Measurements from ENCODE around the gene BCAS3. TPM values are rescaled to one million over a fixed set of nuclear protein-coding genes. Genes with fewer than 3 reads are reported as not detected.

BCAS3 gene
- total RNA-seq, 1 donor from 2014 or later, result 9.5 TPM

- Mint-ChIP-seq H3K36me3 (ENCODE audit: low read depth) (no peaks in the 10 kb centered on the region), H3K4me3 (peak overlapping the region; percentile 70), H3K27me3 (no peaks in the 10 kb centered on the region), H3K27ac (peak overlapping the region; percentile 75), H3K9me3 (peaks cover 7% of the 10 kb centered on the region), H3K4me1 (peaks cover 54% of the 10 kb centered on the region)
- DNase-seq, result peak; percentile 59
- intact Hi-C loops (cut with micrococcal nuclease), result loop anchor here (1.0 to 5.0 kb wide), 2 partner anchors 61 to 82 kb away; no protein-coding TSS in a partner anchor
These were observed 543.5 kb downstream of the BCAS3 start for GRCh38 chr17:61221181-61221580.

GRCh38 chr17:61221597-61222471, 544.2 kb downstream of the BCAS3 start:
- intact Hi-C loops (cut with micrococcal nuclease), result loop anchor here (1.0 to 5.0 kb wide), 3 partner anchors 17 to 83 kb away; no protein-coding TSS in a partner anchor
- H3K9me3 Mint-ChIP-seq, result peaks cover 7% of the 10 kb centered on the region
- peak; percentile 82 for DNase-seq
- H3K4me1 Mint-ChIP-seq, result peaks cover 54% of the 10 kb centered on the region
- peak overlapping the region; percentile 75 for H3K27ac Mint-ChIP-seq
- no peaks in the 10 kb centered on the region for H3K36me3 Mint-ChIP-seq (ENCODE audit: low read depth)
- H3K4me3 Mint-ChIP-seq, result peak overlapping the region; percentile 70
- H3K27me3 Mint-ChIP-seq, result no peaks in the 10 kb centered on the region

GRCh38 chr17:61223725-61224124, 546.1 kb downstream of the BCAS3 start:
- Mint-ChIP-seq H3K9me3 (peaks cover 7% of the 10 kb centered on the region), H3K4me1 (peaks cover 44% of the 10 kb centered on the region), H3K27ac (peak overlapping the region; percentile 47), H3K4me3 (peak overlapping the region; percentile 59), H3K27me3 (no peaks in the 10 kb centered on the region), H3K36me3 (ENCODE audit: low read depth) (no peaks in the 10 kb centered on the region)
- no peak for DNase-seq
- intact Hi-C loops (cut with micrococcal nuclease), result loop anchor here (5.0 kb wide), 1 partner anchor 59 kb away; no protein-coding TSS in a partner anchor

GRCh38 chr17:61225178-61225882, 547.7 kb downstream of the BCAS3 start:
- Mint-ChIP-seq H3K4me3 (no peak overlapping the region), H3K27me3 (no peaks in the 10 kb centered on the region)

DNA sequence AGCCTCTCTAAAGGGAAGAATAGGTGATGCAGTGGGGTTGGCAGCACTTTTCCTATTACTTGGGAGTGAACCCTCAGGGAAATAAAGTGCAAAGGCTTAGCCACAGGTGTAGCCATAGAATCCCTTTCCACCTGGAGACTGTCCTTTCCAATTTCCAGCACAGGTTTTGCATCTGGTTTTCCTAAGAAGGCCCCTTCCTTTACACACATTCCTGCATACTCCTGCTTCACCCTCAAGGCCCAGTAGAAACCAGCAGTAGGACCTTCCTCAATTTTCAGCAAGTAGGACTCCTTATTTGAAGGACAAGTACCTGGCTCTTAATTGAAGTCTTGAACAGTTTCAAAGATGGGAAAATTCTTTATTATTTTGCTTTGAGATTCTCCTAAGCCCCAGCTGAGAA, 550.2 kb downstream of the BCAS3 start:
- Mint-ChIP-seq H3K36me3 (ENCODE audit: low read depth) (no peaks in the 10 kb centered on the region), H3K4me1 (peaks cover 10% of the 10 kb centered on the region), H3K9me3 (peaks cover 7% of the 10 kb centered on the region), H3K27me3 (no peaks in the 10 kb centered on the region), H3K4me3 (no peak overlapping the region), H3K27ac (no peak overlapping the region)
- DNase-seq, result no peak
- intact Hi-C loops (cut with micrococcal nuclease), result no loop called here

More at GRCh38 chr17:61225178-61225882, 547.7 kb downstream of the BCAS3 start:
- peaks cover 33% of the 10 kb centered on the region for H3K4me1 Mint-ChIP-seq
- peaks cover 7% of the 10 kb centered on the region for H3K9me3 Mint-ChIP-seq
- intact Hi-C loops (cut with micrococcal nuclease), result no loop called here
- H3K27ac Mint-ChIP-seq, result no peak overlapping the region
- no peak for DNase-seq
- H3K36me3 Mint-ChIP-seq (ENCODE audit: low read depth), result no peaks in the 10 kb centered on the region

DNA sequence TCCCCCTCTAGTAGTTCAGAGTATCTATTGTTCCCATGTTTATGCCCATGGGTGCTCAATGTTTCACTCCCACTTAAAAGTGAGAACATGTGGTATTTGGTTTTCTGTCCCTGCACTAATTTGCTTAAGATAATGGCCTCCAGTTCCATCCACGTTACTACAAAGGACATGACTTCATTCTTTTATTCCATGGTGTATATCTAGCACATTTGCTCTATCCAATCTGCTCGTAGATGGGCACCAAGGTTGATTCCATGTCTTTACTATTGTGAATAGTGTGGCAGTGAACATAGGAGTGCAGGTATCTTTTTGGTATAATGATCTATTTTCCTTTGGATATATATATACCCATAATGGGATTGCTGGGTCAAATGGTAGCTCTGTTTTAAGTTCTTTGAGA, 552.8 kb downstream of the BCAS3 start:
- intact Hi-C loops (cut with micrococcal nuclease), result no loop called here
- no peaks in the 10 kb centered on the region for H3K36me3 Mint-ChIP-seq (ENCODE audit: low read depth)
- DNase-seq, result no peak
- no peak overlapping the region for H3K27ac Mint-ChIP-seq
- H3K4me1 Mint-ChIP-seq, result peaks cover 3% of the 10 kb centered on the region
- peaks cover 2% of the 10 kb centered on the region for H3K9me3 Mint-ChIP-seq
- no peaks in the 10 kb centered on the region for H3K27me3 Mint-ChIP-seq
- H3K4me3 Mint-ChIP-seq, result no peak overlapping the region

- Mint-ChIP-seq H3K27ac (no peak overlapping the region), H3K4me1 (peaks cover 3% of the 10 kb centered on the region), H3K9me3 (no peaks in the 10 kb centered on the region), H3K36me3 (ENCODE audit: low read depth) (no peaks in the 10 kb centered on the region), H3K27me3 (no peaks in the 10 kb centered on the region), H3K4me3 (no peak overlapping the region)
- intact Hi-C loops (cut with micrococcal nuclease), result no loop called here
- no peak for DNase-seq
These were observed 553.5 kb downstream of the BCAS3 start for GRCh38 chr17:61230972-61231820.

- no peak for DNase-seq
- H3K4me1 Mint-ChIP-seq, result peaks cover 3% of the 10 kb centered on the region
- no peaks in the 10 kb centered on the region for H3K9me3 Mint-ChIP-seq
- H3K4me3 Mint-ChIP-seq, result no peak overlapping the region
- intact Hi-C loops (cut with micrococcal nuclease), result no loop called here
- no peaks in the 10 kb centered on the region for H3K27me3 Mint-ChIP-seq
- no peak overlapping the region for H3K27ac Mint-ChIP-seq
- H3K36me3 Mint-ChIP-seq (ENCODE audit: low read depth), result no peaks in the 10 kb centered on the region
These were observed 555.2 kb downstream of the BCAS3 start for GRCh38 chr17:61232871-61233270.

GRCh38 chr17:61233991-61234750, 556.5 kb downstream of the BCAS3 start:
- H3K9me3 Mint-ChIP-seq, result no peaks in the 10 kb centered on the region
- H3K4me3 Mint-ChIP-seq, result no peak overlapping the region
- intact Hi-C loops (cut with micrococcal nuclease), result no loop called here
- no peak overlapping the region for H3K27ac Mint-ChIP-seq
- H3K36me3 Mint-ChIP-seq (ENCODE audit: low read depth), result no peaks in the 10 kb centered on the region
- peaks cover 6% of the 10 kb centered on the region for H3K4me1 Mint-ChIP-seq
- no peaks in the 10 kb centered on the region for H3K27me3 Mint-ChIP-seq
- no peak for DNase-seq

DNA sequence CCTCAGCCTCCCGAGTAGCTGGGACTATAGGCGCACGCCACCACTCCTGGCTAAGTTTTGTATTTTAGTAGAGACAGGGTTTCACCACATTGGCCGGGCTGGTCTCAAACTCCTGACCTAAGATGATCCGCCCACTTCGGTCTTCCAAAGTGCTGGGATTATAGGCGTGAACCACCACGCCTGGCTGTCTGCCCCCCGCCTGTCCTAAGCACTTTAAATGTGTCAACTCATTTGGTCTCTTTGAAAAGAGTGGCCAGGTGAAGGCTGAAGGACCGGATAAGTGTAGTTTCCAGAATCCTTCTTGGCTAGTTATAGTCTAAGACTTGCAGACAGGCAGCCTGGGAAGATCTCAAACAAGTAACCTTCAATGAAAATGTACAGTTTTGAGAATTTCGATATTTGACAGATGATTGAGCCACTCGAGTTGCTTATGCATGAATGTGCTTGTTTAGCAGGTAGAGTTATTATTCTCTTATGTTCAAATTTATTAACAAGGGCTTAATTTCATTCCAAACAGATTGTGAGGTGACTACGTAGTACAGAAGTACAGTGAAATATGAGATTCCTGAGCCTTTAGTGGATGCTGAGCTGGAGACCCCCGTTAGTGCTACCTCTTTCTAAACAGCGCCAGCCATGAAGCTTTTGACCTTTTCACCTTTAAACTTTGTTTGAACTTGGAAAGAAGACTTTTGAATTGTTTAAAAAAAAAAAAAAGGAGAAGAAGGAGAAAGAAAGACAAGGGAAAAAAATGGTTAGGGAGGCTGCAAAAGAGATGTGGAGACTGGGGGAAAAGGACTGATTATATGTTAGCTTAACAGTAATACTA, 557.6 kb downstream of the BCAS3 start:
- H3K4me3 Mint-ChIP-seq, result no peak overlapping the region
- no peak for DNase-seq
- H3K27ac Mint-ChIP-seq, result no peak overlapping the region
- H3K4me1 Mint-ChIP-seq, result peaks cover 12% of the 10 kb centered on the region
- no peaks in the 10 kb centered on the region for H3K27me3 Mint-ChIP-seq
- intact Hi-C loops (cut with micrococcal nuclease), result no loop called here
- H3K36me3 Mint-ChIP-seq (ENCODE audit: low read depth), result no peaks in the 10 kb centered on the region
- no peaks in the 10 kb centered on the region for H3K9me3 Mint-ChIP-seq

GRCh38 chr17:61235827-61236197, 558.2 kb downstream of the BCAS3 start:
- no peaks in the 10 kb centered on the region for H3K36me3 Mint-ChIP-seq (ENCODE audit: low read depth)
- H3K9me3 Mint-ChIP-seq, result no peaks in the 10 kb centered on the region
- no peak overlapping the region for H3K27ac Mint-ChIP-seq
- intact Hi-C loops (cut with micrococcal nuclease), result no loop called here
- no peak overlapping the region for H3K4me3 Mint-ChIP-seq
- H3K27me3 Mint-ChIP-seq, result no peaks in the 10 kb centered on the region
- H3K4me1 Mint-ChIP-seq, result peaks cover 12% of the 10 kb centered on the region
- DNase-seq, result no peak

GRCh38 chr17:61237275-61237674, 559.6 kb downstream of the BCAS3 start:
- H3K4me1 Mint-ChIP-seq, result peaks cover 9% of the 10 kb centered on the region
- intact Hi-C loops (cut with micrococcal nuclease), result no loop called here
- no peaks in the 10 kb centered on the region for H3K9me3 Mint-ChIP-seq
- no peak for DNase-seq
- no peaks in the 10 kb centered on the region for H3K27me3 Mint-ChIP-seq
- H3K36me3 Mint-ChIP-seq (ENCODE audit: low read depth), result no peaks in the 10 kb centered on the region
- H3K27ac Mint-ChIP-seq, result no peak overlapping the region
- H3K4me3 Mint-ChIP-seq, result no peak overlapping the region
